SKM-1 (cell line): ENCODE measurements around the gene MKX.

ENCODE experiments used
- DNase-seq: peaks from one replicate; lab custom pipeline; 2025; ENCODE audit not compliant: unreplicated experiment; lab: John Stamatoyannopoulos, UW

MKX gene

GRCh38 chr10:27742195-27743011 lies 3.2 kb downstream of the MKX start:
- peak; percentile 3 for DNase-seq

GRCh38 chr10:27741173-27742091 lies 4.2 kb downstream of the MKX start:
- no peak for DNase-seq

GRCh38 chr10:27736396-27736795 lies 9.2 kb downstream of the MKX start:
- no peak for DNase-seq

- no peak for DNase-seq
These were observed 15.6 kb downstream of the MKX start for GRCh38 chr10:27730041-27730440.

GRCh38 chr10:27728338-27728737 lies 17.3 kb downstream of the MKX start:
- no peak for DNase-seq

- DNase-seq = no peak
These were observed 21.3 kb downstream of the MKX start for GRCh38 chr10:27724287-27724686.

GRCh38 chr10:27723436-27723835 lies 22.2 kb downstream of the MKX start:
- no peak for DNase-seq

GRCh38 chr10:27720529-27720928 lies 25.1 kb downstream of the MKX start:
- no peak for DNase-seq

- no peak for DNase-seq
These were observed 26.6 kb downstream of the MKX start for GRCh38 chr10:27719052-27719451.

GRCh38 chr10:27717861-27718260 lies 27.8 kb downstream of the MKX start:
- DNase-seq = no peak

- no peak for DNase-seq
These were observed 28.4 kb downstream of the MKX start for GRCh38 chr10:27717224-27717623.

GRCh38 chr10:27716521-27716920 lies 29.1 kb downstream of the MKX start:
- DNase-seq = no peak

GRCh38 chr10:27715505-27715904 lies 30.1 kb downstream of the MKX start:
- DNase-seq = no peak

GRCh38 chr10:27714349-27714748 lies 31.3 kb downstream of the MKX start:
- no peak for DNase-seq

- no peak for DNase-seq
These were observed 31.7 kb downstream of the MKX start for GRCh38 chr10:27713941-27714340.

- no peak for DNase-seq
These were observed 35.6 kb downstream of the MKX start for GRCh38 chr10:27710014-27710413.

- no peak for DNase-seq
These were observed 36.3 kb downstream of the MKX start for GRCh38 chr10:27709304-27709703.

- DNase-seq = no peak
These were observed 43.6 kb downstream of the MKX start for GRCh38 chr10:27701938-27702537.

- no peak for DNase-seq
These were observed 45.8 kb downstream of the MKX start for GRCh38 chr10:27699776-27700175.

- DNase-seq = no peak
These were observed 46.7 kb downstream of the MKX start for GRCh38 chr10:27698961-27699360.

GRCh38 chr10:27696466-27696865 lies 49.2 kb downstream of the MKX start:
- DNase-seq = no peak

- DNase-seq = no peak
These were observed 49.9 kb downstream of the MKX start for GRCh38 chr10:27695706-27696105.
